Measurements from ENCODE around the gene SIRT5. TPM values are rescaled to one million over a fixed set of nuclear protein-coding genes. Genes with fewer than 3 reads are reported as not detected.

SIRT5 gene
- polyA plus RNA-seq, 1 donor from 2014 or later: 15.9 TPM

DNA sequence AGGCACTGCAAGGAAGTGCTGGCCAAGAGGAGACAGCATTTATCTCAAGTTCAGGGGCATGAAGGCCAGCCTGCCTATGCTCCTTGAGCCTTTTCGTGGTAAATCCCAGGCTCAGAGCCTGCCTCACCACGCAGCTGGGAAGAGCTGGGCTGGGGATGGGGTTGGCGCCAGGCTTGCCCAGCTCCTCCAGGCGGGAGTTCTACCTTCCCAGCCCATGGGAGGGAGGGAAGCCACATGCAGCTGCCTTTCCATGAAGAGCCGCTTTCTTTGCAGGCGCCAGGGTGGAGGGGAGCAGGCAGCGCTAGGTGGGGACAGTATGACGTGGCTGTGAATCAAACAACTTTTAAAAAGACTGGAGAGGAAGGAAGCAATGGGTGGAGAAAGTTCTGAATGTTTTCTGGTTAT lies 19.5 kb upstream of the SIRT5 start:
- Histone ChIP-seq H3K27me3 (ENCODE audit: insufficient read depth, low read depth, low read length) (no peaks in the 10 kb centered on the region), H3K4me2 (ENCODE audit: low read length) (no peak overlapping the region), H4K20me1 (ENCODE audit: insufficient read depth) (no peaks in the 10 kb centered on the region), H2AFZ (ENCODE audit: low read depth, low read length) (no peak overlapping the region), H3K79me2 (replicated peaks; ENCODE audit: insufficient read depth, low read length) (no peaks in the 10 kb centered on the region), H3K27ac (ENCODE audit: low read length) (no peak overlapping the region), H3F3A (ENCODE audit: insufficient read depth, low read length, poor library complexity, severe bottlenecking) (no peaks in the 10 kb centered on the region), H3K36me3 (ENCODE audit: insufficient read depth, low read length) (no peaks in the 10 kb centered on the region), H3K4me3 (ENCODE audit: low read length) (no peak overlapping the region), H3K9me2 (ENCODE audit: insufficient read depth, low read length) (no peaks in the 10 kb centered on the region), H3K9me3 (ENCODE audit: low read length) (no peaks in the 10 kb centered on the region), H3K9ac (ENCODE audit: low read length) (no peak overlapping the region)
- TF ChIP-seq, protein P1, sequence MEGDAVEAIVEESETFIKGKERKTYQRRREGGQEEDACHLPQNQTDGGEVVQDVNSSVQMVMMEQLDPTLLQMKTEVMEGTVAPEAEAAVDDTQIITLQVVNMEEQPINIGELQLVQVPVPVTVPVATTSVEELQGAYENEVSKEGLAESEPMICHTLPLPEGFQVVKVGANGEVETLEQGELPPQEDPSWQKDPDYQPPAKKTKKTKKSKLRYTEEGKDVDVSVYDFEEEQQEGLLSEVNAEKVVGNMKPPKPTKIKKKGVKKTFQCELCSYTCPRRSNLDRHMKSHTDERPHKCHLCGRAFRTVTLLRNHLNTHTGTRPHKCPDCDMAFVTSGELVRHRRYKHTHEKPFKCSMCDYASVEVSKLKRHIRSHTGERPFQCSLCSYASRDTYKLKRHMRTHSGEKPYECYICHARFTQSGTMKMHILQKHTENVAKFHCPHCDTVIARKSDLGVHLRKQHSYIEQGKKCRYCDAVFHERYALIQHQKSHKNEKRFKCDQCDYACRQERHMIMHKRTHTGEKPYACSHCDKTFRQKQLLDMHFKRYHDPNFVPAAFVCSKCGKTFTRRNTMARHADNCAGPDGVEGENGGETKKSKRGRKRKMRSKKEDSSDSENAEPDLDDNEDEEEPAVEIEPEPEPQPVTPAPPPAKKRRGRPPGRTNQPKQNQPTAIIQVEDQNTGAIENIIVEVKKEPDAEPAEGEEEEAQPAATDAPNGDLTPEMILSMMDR (IDR thresholded peaks at IDR 0.05; ENCODE audit: poor library complexity, severe bottlenecking): no peak
- TF ChIP-seq SMC3 (conservative IDR thresholded peaks at IDR 0.05; ENCODE audit: poor library complexity) (no peak), POLR2AphosphoS5 (IDR thresholded peaks at IDR 0.05) (no peak), TAF1 (IDR thresholded peaks at IDR 0.05; ENCODE audit: low read depth) (no peak), REST (IDR thresholded peaks at IDR 0.05; ENCODE audit: borderline replicate concordance) (no peak), EZH2 (IDR thresholded peaks at IDR 0.05; ENCODE audit: borderline replicate concordance, insufficient read depth, low read length, poor library complexity, severe bottlenecking) (no peak), MXI1 (conservative IDR thresholded peaks at IDR 0.05; ENCODE audit: poor library complexity, severe bottlenecking) (no peak), RAD21 (conservative IDR thresholded peaks at IDR 0.05) (no peak), EP300 (conservative IDR thresholded peaks at IDR 0.05; ENCODE audit: poor library complexity, severe bottlenecking) (no peak)

- no peak for TF ChIP-seq POLR2AphosphoS5 (IDR thresholded peaks at IDR 0.05)
- no peak for TF ChIP-seq MXI1 (conservative IDR thresholded peaks at IDR 0.05; ENCODE audit: poor library complexity, severe bottlenecking)
- no peak for TF ChIP-seq TAF1 (IDR thresholded peaks at IDR 0.05; ENCODE audit: low read depth)
- Histone ChIP-seq H3F3A (ENCODE audit: insufficient read depth, low read length, poor library complexity, severe bottlenecking) (no peaks in the 10 kb centered on the region), H3K9me2 (ENCODE audit: insufficient read depth, low read length) (no peaks in the 10 kb centered on the region), H3K27ac (ENCODE audit: low read length) (no peak overlapping the region), H2AFZ (ENCODE audit: low read depth, low read length) (no peak overlapping the region), H4K20me1 (ENCODE audit: insufficient read depth) (no peaks in the 10 kb centered on the region), H3K9me3 (ENCODE audit: low read length) (no peaks in the 10 kb centered on the region), H3K36me3 (ENCODE audit: insufficient read depth, low read length) (no peaks in the 10 kb centered on the region), H3K4me3 (ENCODE audit: low read length) (no peak overlapping the region), H3K9ac (ENCODE audit: low read length) (no peak overlapping the region), H3K79me2 (replicated peaks; ENCODE audit: insufficient read depth, low read length) (no peaks in the 10 kb centered on the region), H3K4me2 (ENCODE audit: low read length) (no peak overlapping the region), H3K27me3 (ENCODE audit: insufficient read depth, low read depth, low read length) (no peaks in the 10 kb centered on the region)
Measured at GRCh38 chr6:13557841-13558240, 16.6 kb upstream of the SIRT5 start.

GRCh38 chr6:13558718-13559117 lies 15.7 kb upstream of the SIRT5 start:
- Histone ChIP-seq H2AFZ (ENCODE audit: low read depth, low read length) (no peak overlapping the region), H3K27ac (ENCODE audit: low read length) (no peak overlapping the region), H3F3A (ENCODE audit: insufficient read depth, low read length, poor library complexity, severe bottlenecking) (no peaks in the 10 kb centered on the region)

More at GRCh38 chr6:13558718-13559117, 15.7 kb upstream of the SIRT5 start:
- Histone ChIP-seq H3K4me3 (ENCODE audit: low read length) (no peak overlapping the region), H3K36me3 (ENCODE audit: insufficient read depth, low read length) (no peaks in the 10 kb centered on the region), H3K27me3 (ENCODE audit: insufficient read depth, low read depth, low read length) (no peaks in the 10 kb centered on the region), H3K9me2 (ENCODE audit: insufficient read depth, low read length) (no peaks in the 10 kb centered on the region), H3K9ac (ENCODE audit: low read length) (no peak overlapping the region), H4K20me1 (ENCODE audit: insufficient read depth) (no peaks in the 10 kb centered on the region), H3K4me2 (ENCODE audit: low read length) (no peak overlapping the region), H3K79me2 (replicated peaks; ENCODE audit: insufficient read depth, low read length) (no peaks in the 10 kb centered on the region), H3K9me3 (ENCODE audit: low read length) (no peaks in the 10 kb centered on the region)
- no peak for TF ChIP-seq MXI1 (conservative IDR thresholded peaks at IDR 0.05; ENCODE audit: poor library complexity, severe bottlenecking)
- no peak for TF ChIP-seq EZH2 (IDR thresholded peaks at IDR 0.05; ENCODE audit: borderline replicate concordance, insufficient read depth, low read length, poor library complexity, severe bottlenecking)

Data from neural cell (in vitro differentiated cells).